Right lobe of liver (tissue), 6 donors: ENCODE measurements around the gene HOXD1. TPM values are rescaled to one million over a fixed set of nuclear protein-coding genes. Genes with fewer than 3 reads are reported as not detected.

Experiments used
- ATAC-seq, 4 donors: fragments of 200-7000 bp; cut with Tn5 transposase; one replicate each; pipeline ENCODE4 v1.9.1; 2020; ENCODE audit warnings: mild to moderate bottlenecking in 4 of 4, moderate library complexity in 4 of 4
- DNase-seq, 3 donors: peaks; one replicate each; pipeline ENCODE4 v3.0.0-alpha.2; 2020
- H3K27ac ChIP-seq, 3 donors: fragments of 200-600 bp; one replicate each; pipeline ENCODE4 v1.8.0; 2022
- H3K27me3 ChIP-seq, 2 donors: fragments of 200-600 bp; one replicate each; pipeline ENCODE4 v1.8.0; 2022
- H3K36me3 ChIP-seq, 4 donors: fragments of 200-600 bp; sonication (generic) in 1 of 4; one replicate each; pipeline versions ENCODE4 v1.5.1 to v1.8.0; 2017 to 2022; ENCODE audit warnings: control low read depth in 1 of 4
- H3K4me1 ChIP-seq, 4 donors: fragments of 200-600 bp; sonication (generic) in 1 of 4; one replicate each; pipeline versions ENCODE4 v1.5.1 to v1.8.0; 2017 to 2022; ENCODE audit warnings: control low read depth in 1 of 4
- H3K4me3 ChIP-seq, 3 donors: fragments of 200-600 bp; one replicate each; pipeline ENCODE4 v1.8.0; 2022
- H3K9me3 ChIP-seq, 4 donors: fragments of 200-600 bp; sonication (generic) in 1 of 4; one replicate each; pipeline versions ENCODE4 v1.5.1 to v1.8.0; 2017 to 2022; ENCODE audit warnings: control low read depth in 1 of 4
- POLR2A ChIP-seq: fragments of 450-650 bp; IDR thresholded peaks from one replicate; pipeline ENCODE4 v1.6.1; 2017; ENCODE audit warnings: antibody characterized with exemption, mild to moderate bottlenecking
- WGBS: methylation state at CpG from one replicate; pipeline ENCODE4 v1.1.6; 2018; ENCODE audit warnings: low coverage, low lambda C conversion rate; ENCODE audit not compliant: insufficient coverage; ENCODE audit errors: missing lambda C conversion rate; 5-methylcytosine and 5-hydroxymethylcytosine counted together
- intact Hi-C, 2 donors: fragments of 100-400 bp; cut with DNase I; formaldehyde crosslinking; loops; one replicate each; pipeline versions ENCODE4 v1.11.2 to v1.14.1; 2022
- total RNA-seq, 6 experiments: library from RNA; depleted of rRNA in 2 of 6; stranded (reverse); fragments of >200 nt in 2 of 6; fragmentation: NEBNext Ultra II Directional in 3 of 6; extraction: Animal tissue kit (Norgen Biotek cat#: 25700) in 3 of 6; gene quantifications; one replicate each; pipeline versions ENCODE4 v1.1.0 to v1.2.4, GENCODE V29; 2016 to 2023
- TF ChIP-seq, protein P1 (sequence below), 4 donors: fragments of 200-600 bp in 3 of 4; fragments of 450-650 bp in 1 of 4; IDR thresholded peaks; one replicate each; pipeline versions ENCODE4 v1.5.1 to v1.8.0; 2016 to 2022; ENCODE audit warnings: antibody characterized with exemption in 4 of 4, mild to moderate bottlenecking in 2 of 4
- donor health status: DM: no; HTN: yes; CAD: no.
- donor health status: DM: no; HTN: no; CAD: no.
- donor health status: DM: no; HTN: no; CAD: no.
- donor health status: DM: no; HTN: yes; CAD: no.
- donor health status: DM: no; HTN: yes; CAD: no.

Gene HOXD1
- total RNA-seq, 6 experiments from 2014 or later, result not detected

DNA sequence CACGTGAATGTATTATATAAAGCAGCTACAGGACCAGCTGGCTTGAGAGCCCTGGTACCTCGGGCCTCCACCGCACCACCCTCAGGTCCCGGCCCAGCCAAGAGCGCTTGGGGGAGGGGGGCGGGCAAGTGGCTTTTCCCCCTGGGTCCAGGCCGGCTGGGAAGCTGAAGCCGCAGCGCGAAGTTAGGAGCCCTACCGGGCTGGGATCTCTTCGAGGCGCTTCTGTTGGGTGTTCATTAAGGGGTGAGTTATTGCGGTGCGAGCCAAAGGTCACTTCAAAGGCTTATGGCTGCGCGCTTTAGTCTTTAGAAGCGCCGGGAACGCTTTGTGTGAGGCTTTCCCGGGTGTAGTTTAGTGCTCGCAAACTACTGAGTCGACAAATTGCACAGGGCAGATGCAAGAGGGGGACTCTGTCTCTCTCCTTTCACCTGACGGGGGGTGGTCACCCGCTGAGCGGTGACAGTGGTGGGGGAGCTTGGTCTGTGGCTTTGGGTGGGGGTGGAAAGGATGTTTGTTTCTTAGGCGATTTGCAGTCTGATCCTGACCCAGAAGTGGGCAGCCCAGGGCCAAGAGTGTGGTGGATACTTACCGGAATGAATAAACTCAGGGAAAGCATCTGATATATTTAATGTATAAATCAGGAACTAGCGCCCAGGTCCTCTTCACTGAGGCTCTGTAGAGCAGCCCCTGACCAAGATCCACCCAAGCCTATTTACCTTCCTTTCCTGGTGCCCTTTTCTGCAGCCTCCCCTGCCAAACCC, 25.4 kb upstream of the HOXD1 start:
- no peak for ATAC-seq
- DNase-seq, result no peak
- intact Hi-C loops, result no loop called here
- TF ChIP-seq, protein P1, sequence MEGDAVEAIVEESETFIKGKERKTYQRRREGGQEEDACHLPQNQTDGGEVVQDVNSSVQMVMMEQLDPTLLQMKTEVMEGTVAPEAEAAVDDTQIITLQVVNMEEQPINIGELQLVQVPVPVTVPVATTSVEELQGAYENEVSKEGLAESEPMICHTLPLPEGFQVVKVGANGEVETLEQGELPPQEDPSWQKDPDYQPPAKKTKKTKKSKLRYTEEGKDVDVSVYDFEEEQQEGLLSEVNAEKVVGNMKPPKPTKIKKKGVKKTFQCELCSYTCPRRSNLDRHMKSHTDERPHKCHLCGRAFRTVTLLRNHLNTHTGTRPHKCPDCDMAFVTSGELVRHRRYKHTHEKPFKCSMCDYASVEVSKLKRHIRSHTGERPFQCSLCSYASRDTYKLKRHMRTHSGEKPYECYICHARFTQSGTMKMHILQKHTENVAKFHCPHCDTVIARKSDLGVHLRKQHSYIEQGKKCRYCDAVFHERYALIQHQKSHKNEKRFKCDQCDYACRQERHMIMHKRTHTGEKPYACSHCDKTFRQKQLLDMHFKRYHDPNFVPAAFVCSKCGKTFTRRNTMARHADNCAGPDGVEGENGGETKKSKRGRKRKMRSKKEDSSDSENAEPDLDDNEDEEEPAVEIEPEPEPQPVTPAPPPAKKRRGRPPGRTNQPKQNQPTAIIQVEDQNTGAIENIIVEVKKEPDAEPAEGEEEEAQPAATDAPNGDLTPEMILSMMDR (IDR thresholded peaks at IDR 0.05), result no peak
- no peak for TF ChIP-seq POLR2A
- Histone ChIP-seq H3K4me1 (peaks cover 0 to 13% (median 0%) of the 10 kb centered on the region in 4 donors), H3K27ac (no peak overlapping the region), H3K36me3 (no peaks in the 10 kb centered on the region), H3K27me3 (peaks cover 10 to 67% of the 10 kb centered on the region in 2 donors), H3K4me3 (no peak overlapping the region), H3K9me3 (no peaks in the 10 kb centered on the region)
- WGBS, result 2% methylated on average over 20 of the region's 29 CpGs

DNA sequence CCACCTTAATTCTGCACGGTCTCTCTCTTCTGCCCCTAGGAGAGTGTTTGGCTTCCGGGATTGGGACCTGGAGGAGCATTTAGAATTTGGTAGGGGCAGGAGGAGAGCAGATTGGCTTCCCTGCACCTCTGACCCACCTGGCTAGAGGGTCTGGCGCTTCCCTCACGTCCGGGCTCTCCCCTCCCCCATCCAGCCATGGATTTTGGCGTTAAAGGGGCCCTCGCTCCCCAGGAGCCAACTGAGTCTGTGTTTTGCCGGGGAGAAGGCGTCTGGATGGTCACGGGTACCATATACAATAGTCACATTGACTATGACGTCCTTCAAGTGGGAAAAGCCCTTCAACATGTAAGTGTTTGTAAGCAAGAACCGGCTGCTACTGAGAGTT, 24.8 kb upstream of the HOXD1 start:
- Histone ChIP-seq H3K9me3 (no peaks in the 10 kb centered on the region), H3K27ac (no peak overlapping the region), H3K27me3 (peaks cover 10 to 71% of the 10 kb centered on the region in 2 donors), H3K4me1 (peaks cover 0 to 13% (median 0%) of the 10 kb centered on the region in 4 donors), H3K36me3 (no peaks in the 10 kb centered on the region), H3K4me3 (no peak overlapping the region)
- no peak for ATAC-seq
- TF ChIP-seq, protein P1 (IDR thresholded peaks at IDR 0.05), result no peak
- no peak for TF ChIP-seq POLR2A
- intact Hi-C loops, result no loop called here
- no peak for DNase-seq
- 3% methylated on average over 11 of the region's 12 CpGs for WGBS

DNA sequence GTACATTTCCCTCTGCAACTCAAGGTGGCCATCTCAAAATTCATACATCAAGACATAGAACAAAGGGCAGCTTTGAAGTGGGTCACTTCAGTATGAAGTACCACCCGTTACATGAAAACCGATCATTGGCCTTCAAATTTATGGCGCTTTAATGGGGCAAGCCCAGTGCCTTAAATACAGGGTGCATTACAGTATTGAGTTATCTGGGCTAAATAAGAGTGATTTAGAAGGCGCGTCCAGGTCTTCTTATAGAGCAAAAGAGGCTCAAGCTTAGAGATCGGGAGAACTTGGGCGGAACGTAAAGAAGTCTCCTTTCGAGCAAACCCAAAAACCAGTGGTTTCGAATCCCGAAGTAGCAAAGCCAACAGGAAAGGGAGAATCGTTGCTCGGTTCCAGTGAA, 24.3 kb upstream of the HOXD1 start:
- TF ChIP-seq POLR2A, result no peak
- TF ChIP-seq, protein P1 (IDR thresholded peaks at IDR 0.05), result no peak
- Histone ChIP-seq H3K36me3 (no peaks in the 10 kb centered on the region), H3K4me3 (no peak overlapping the region), H3K27me3 (peaks cover 10 to 70% of the 10 kb centered on the region in 2 donors), H3K27ac (no peak overlapping the region), H3K4me1 (peaks cover 0 to 13% (median 0%) of the 10 kb centered on the region in 4 donors), H3K9me3 (no peaks in the 10 kb centered on the region)
- intact Hi-C loops, result no loop called here
- WGBS, result 12% methylated on average over 12 of the region's 13 CpGs
- ATAC-seq (no peak), DNase-seq (no peak)

DNA sequence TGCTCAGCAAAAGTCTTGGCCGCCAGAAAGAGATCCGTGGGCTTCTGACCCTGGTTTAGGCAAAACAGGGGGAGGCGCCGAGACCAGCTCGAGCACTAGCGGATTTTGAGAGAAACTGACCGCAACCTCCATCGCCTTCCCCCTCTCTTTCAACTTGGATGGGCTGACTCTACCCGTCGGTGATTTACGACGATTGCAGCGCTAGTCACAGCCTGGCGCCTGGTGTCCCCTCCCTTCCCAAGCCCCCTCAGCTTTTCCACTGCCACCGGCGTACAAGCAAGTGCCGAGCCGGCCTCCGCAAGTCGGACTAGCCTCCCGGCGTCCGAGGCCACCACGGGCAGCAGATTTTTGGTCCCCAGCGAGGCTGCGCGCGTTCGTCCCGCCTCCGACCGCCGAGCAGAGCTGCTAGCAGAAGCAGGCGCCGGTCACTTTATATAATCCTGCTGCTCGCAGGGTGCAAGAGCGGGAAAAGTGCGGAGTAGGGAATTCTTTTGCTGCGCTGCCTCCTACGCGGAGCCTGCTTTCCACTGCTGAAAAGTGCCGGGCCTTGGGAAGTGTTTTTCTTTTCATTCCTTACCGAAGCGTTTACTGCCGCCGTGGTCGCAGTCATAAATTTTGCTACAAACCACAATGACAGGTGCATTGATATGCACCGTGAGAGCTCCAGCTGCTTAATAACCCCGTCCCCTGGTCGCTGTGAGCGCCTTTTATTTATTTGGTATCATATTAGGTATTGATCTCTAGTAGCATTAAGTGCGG, 23.7 kb upstream of the HOXD1 start:
- ATAC-seq, result no peak
- 5% methylated on average over 21 of the region's 52 CpGs for WGBS
- DNase-seq, result no peak
- Histone ChIP-seq H3K9me3 (no peaks in the 10 kb centered on the region), H3K27ac (no peak overlapping the region), H3K27me3 (peaks cover 10 to 64% of the 10 kb centered on the region in 2 donors), H3K4me3 (no peak overlapping the region), H3K36me3 (no peaks in the 10 kb centered on the region), H3K4me1 (peaks cover 0 to 8% (median 0%) of the 10 kb centered on the region in 4 donors)
- intact Hi-C loops, result no loop called here
- TF ChIP-seq, protein P1 (IDR thresholded peaks at IDR 0.05), result no peak
- no peak for TF ChIP-seq POLR2A
